Panc1 (cell line): ENCODE data around the gene MAD1L1. TPM values are rescaled to one million over a fixed set of nuclear protein-coding genes. Genes with fewer than 3 reads are reported as not detected.

Experiments
- ATAC-seq: fragments of 200-7000 bp; cut with Tn5 transposase; 2 replicates; pipeline ENCODE4 v1.9.1; 2020; ENCODE audit warnings: mild to moderate bottlenecking, moderate library complexity
- BruUV-seq: library from RNA; stranded (reverse); fragments of 400-500 nt; replicated peaks from 2 replicates; lab custom pipeline; 2021; lab: Mats Ljungman, UMichigan
- CTCF ChIA-PET: fragments of 300-600 bp; sonication (Branson Sonifier 250); formaldehyde crosslinking; loops from one replicate; lab custom pipeline; 2022; ENCODE audit warnings: antibody characterized with exemption; lab: Charles Lee
- POLR2A ChIA-PET: fragments of 300-600 bp; sonication (Branson Sonifier 250); formaldehyde crosslinking; loops from one replicate; lab custom pipeline; 2022; ENCODE audit warnings: antibody characterized with exemption; lab: Charles Lee
- DNase-seq: peaks from one replicate; pipeline ENCODE4 v3.0.0-alpha.2; 2010; ENCODE audit warnings: low read depth, low spot score
- H3K27ac ChIP-seq: 2 replicates; pipeline ENCODE4 v1.5.1; 2011; ENCODE audit warnings: mild to moderate bottlenecking, low read length, inconsistent platforms
- H3K27me3 ChIP-seq: fragments of 200-500 bp; sonication (Bioruptor generic); 2 replicates; pipeline ENCODE4 v1.6.0; 2014; ENCODE audit warnings: low read length, inconsistent platforms; ENCODE audit not compliant: control insufficient read depth, insufficient read depth
- H3K36me3 ChIP-seq: fragments of 200-500 bp; sonication (Bioruptor generic); 2 replicates; pipeline ENCODE4 v1.5.1; 2014; ENCODE audit warnings: inconsistent platforms, mild to moderate bottlenecking, low read length, moderate library complexity; ENCODE audit not compliant: control insufficient read depth, insufficient read depth
- H3K4me1 ChIP-seq: 2 replicates; pipeline ENCODE4 v1.5.1; 2011; ENCODE audit warnings: inconsistent platforms, mild to moderate bottlenecking, low read length, moderate library complexity; ENCODE audit not compliant: control insufficient read depth, insufficient read depth
- H3K4me3 ChIP-seq, 2 experiments: 2 replicates each; pipeline ENCODE4 v1.5.1; 2011 to 2012; ENCODE audit warnings: low read depth in 2 of 2, low read length in 2 of 2, mild to moderate bottlenecking in 2 of 2, inconsistent platforms in 1 of 2, moderate library complexity in 1 of 2
- H3K9me3 ChIP-seq: fragments of 200-500 bp; sonication (Bioruptor generic); 2 replicates; pipeline ENCODE4 v1.5.1; 2014; ENCODE audit warnings: low read depth, mild to moderate bottlenecking, inconsistent platforms, low read length, moderate library complexity; ENCODE audit not compliant: control insufficient read depth, insufficient read depth
- CTCF ChIP-seq: fragments of 450-650 bp; IDR thresholded peaks from 2 replicates; pipeline ENCODE4 v1.5.1; 2017; ENCODE audit warnings: mild to moderate bottlenecking
- POLR2AphosphoS5 ChIP-seq: IDR thresholded peaks from 2 replicates; pipeline ENCODE4 v1.6.1; 2012; ENCODE audit warnings: mild to moderate bottlenecking, low read depth, low read length, moderate library complexity
- REST ChIP-seq, 2 experiments: IDR thresholded peaks; 2 replicates each; pipeline ENCODE4 v1.6.1; 2011 to 2012; ENCODE audit warnings: low read depth in 2 of 2, control low read depth in 1 of 2, low read length in 1 of 2, mild to moderate bottlenecking in 1 of 2, moderate library complexity in 1 of 2; ENCODE audit not compliant: insufficient read depth in 1 of 2
- SIN3A ChIP-seq: IDR thresholded peaks from 2 replicates; pipeline ENCODE4 v1.6.1; 2012; ENCODE audit warnings: low read depth, mild to moderate bottlenecking, low read length, moderate library complexity, borderline replicate concordance; ENCODE audit not compliant: insufficient read depth
- TCF7L2 ChIP-seq: IDR thresholded peaks from 2 replicates; pipeline ENCODE4 v1.6.1; 2011; ENCODE audit warnings: mild to moderate bottlenecking, low read depth, low read length, inconsistent platforms
- in situ Hi-C: cut with HindIII; loops from 2 replicates; pipeline ENCODE4 v1.10.0; 2016; ENCODE audit warnings: low sequenced_read_pairs, low pct_unique_long_range_greater_than_20kb
- intact Hi-C: fragments of 100-400 bp; cut with micrococcal nuclease; formaldehyde crosslinking; loops from one replicate; pipeline ENCODE4 v1.10.0; 2022; ENCODE audit not compliant: unreplicated experiment
- total RNA-seq: library from RNA; stranded (reverse); gene quantifications from one replicate; pipeline ENCODE4 v1.2.1, GENCODE V29; 2021; ENCODE audit not compliant: unreplicated experiment

Gene MAD1L1
- total RNA-seq, 1 experiment from 2014 or later = 70.8 TPM

- Histone ChIP-seq H3K27ac (no peak overlapping the region), H3K4me3 (no peak overlapping the region), H3K9me3 (no peaks in the 10 kb centered on the region), H3K27me3 (no peaks in the 10 kb centered on the region), H3K4me1 (no peaks in the 10 kb centered on the region), H3K36me3 (no peaks in the 10 kb centered on the region)
- no peak for DNase-seq
- TF ChIP-seq POLR2AphosphoS5 = no peak
- no peak for TF ChIP-seq CTCF
- no peak for TF ChIP-seq SIN3A
- ChIA-PET CTCF (no interaction called here), POLR2A (no interaction called here)
- intact Hi-C loops = no loop called here
- no peak for ATAC-seq
- BruUV-seq = no TSS peak
- in situ Hi-C loops = no loop called here
Observed at GRCh38 chr7:1856161-1856887, 376.4 kb downstream of the MAD1L1 start.

- DNase-seq = no peak
- Histone ChIP-seq H3K36me3 (no peaks in the 10 kb centered on the region), H3K9me3 (no peaks in the 10 kb centered on the region), H3K4me1 (no peaks in the 10 kb centered on the region), H3K27me3 (no peaks in the 10 kb centered on the region), H3K27ac (no peak overlapping the region), H3K4me3 (no peak overlapping the region)
- in situ Hi-C loops = no loop called here
- ATAC-seq = no peak
- ChIA-PET POLR2A (no interaction called here), CTCF (no interaction called here)
- no TSS peak for BruUV-seq
- TF ChIP-seq TCF7L2 (no peak), SIN3A (no peak), REST (IDR thresholded peaks at IDR 0.05; ENCODE audit: insufficient read depth in 1 of 2, low read depth in 2 of 2, low read length in 1 of 2) (no peak), POLR2AphosphoS5 (no peak), CTCF (no peak)
- intact Hi-C loops = no loop called here
Observed at GRCh38 chr7:1855725-1856160, 377.0 kb downstream of the MAD1L1 start.
